GM18858 (cell line): Measurements from ENCODE around the gene TMEM131.

ENCODE experiments used
- ATAC-seq: cut with Tn5 transposase; IDR thresholded peaks from one replicate; pipeline ENCODE4 v1.9.1; 2021; ENCODE audit not compliant: unreplicated experiment

TMEM131 gene

GRCh38 chr2:97769711-97770110 is 226.0 kb downstream of the TMEM131 start:
- ATAC-seq, result no peak

GRCh38 chr2:97769308-97769707 is 226.4 kb downstream of the TMEM131 start:
- no peak for ATAC-seq

- no peak for ATAC-seq
Observed at GRCh38 chr2:97766567-97766966, 229.2 kb downstream of the TMEM131 start.

GRCh38 chr2:97765933-97766332 is 229.8 kb downstream of the TMEM131 start:
- ATAC-seq, result no peak

- no peak for ATAC-seq
Observed at GRCh38 chr2:97764559-97765263, 231.0 kb downstream of the TMEM131 start.

- ATAC-seq, result no peak
Observed at GRCh38 chr2:97763176-97763845, 232.4 kb downstream of the TMEM131 start.

GRCh38 chr2:97761192-97761591 is 234.6 kb downstream of the TMEM131 start:
- no peak for ATAC-seq

GRCh38 chr2:97760480-97761049 is 235.2 kb downstream of the TMEM131 start:
- no peak for ATAC-seq

GRCh38 chr2:97759727-97760407 is 235.9 kb downstream of the TMEM131 start:
- ATAC-seq, result no peak

GRCh38 chr2:97758131-97758705 is 237.5 kb downstream of the TMEM131 start:
- no peak for ATAC-seq

GRCh38 chr2:97757062-97757461 is 238.7 kb downstream of the TMEM131 start:
- ATAC-seq, result no peak

GRCh38 chr2:97755491-97755890 is 240.3 kb downstream of the TMEM131 start:
- no peak for ATAC-seq

GRCh38 chr2:97754690-97755346 is 240.9 kb downstream of the TMEM131 start:
- ATAC-seq, result no peak

GRCh38 chr2:97752342-97753334 is 243.1 kb downstream of the TMEM131 start:
- ATAC-seq, result no peak

GRCh38 chr2:97751752-97752151 is 244.0 kb downstream of the TMEM131 start:
- ATAC-seq, result no peak

GRCh38 chr2:97750017-97750416 is 245.7 kb downstream of the TMEM131 start:
- ATAC-seq, result no peak

GRCh38 chr2:97749581-97749980 is 246.2 kb downstream of the TMEM131 start:
- ATAC-seq, result no peak

- ATAC-seq, result no peak
Observed at GRCh38 chr2:97747716-97748115, 248.0 kb downstream of the TMEM131 start.

GRCh38 chr2:97747285-97747684 is 248.5 kb downstream of the TMEM131 start:
- ATAC-seq, result no peak
